K562 (cell line): Measurements from ENCODE around the gene MIEF2. TPM values are rescaled to one million over a fixed set of nuclear protein-coding genes. Genes with fewer than 3 reads are reported as not detected.

Source experiments
- ATAC-seq: fragments of 200-7000 bp; cut with Tn5 transposase; 3 replicates; pipeline ENCODE4 v1.9.1; 2020; ENCODE audit warnings: moderate library complexity
- BruUV-seq: library from RNA; stranded (reverse); fragments of 400-500 nt; replicated peaks from 2 replicates; lab custom pipeline; 2021; lab: Mats Ljungman, UMichigan
- CTCF ChIA-PET: fragments of 300-600 bp; formaldehyde crosslinking; extraction: SDS; loops from one replicate; lab custom pipeline; 2021; ENCODE audit warnings: low intra/inter-chr PET ratio; lab: Yijun Ruan, JAX
- POLR2A ChIA-PET: fragments of 300-600, 350-650 bp; sonication (Branson Sonifier 250); formaldehyde crosslinking; extraction: SDS; loops from one replicate; lab custom pipeline; 2021; ENCODE audit warnings: antibody characterized with exemption, inconsistent platforms; lab: Yijun Ruan, JAX
- DNase-seq, 4 experiments: peaks; one replicate each; pipeline versions ENCODE4 v3.0.0 to v3.0.0-alpha.2; 2011 to 2018; ENCODE audit warnings: low spot score in 3 of 4, mixed read lengths in 3 of 4; ENCODE audit errors: extremely low read depth in 1 of 4
- FAIRE-seq: peaks from 2 replicates; lab custom pipeline; 2011; peaks lifted over from hg19 to GRCh38; lab: Jason Lieb, UNC
- H2AFZ ChIP-seq: 2 replicates; pipeline ENCODE4 v1.6.0; 2011; ENCODE audit warnings: low read depth, low read length, control low read depth, inconsistent platforms
- H3K27ac ChIP-seq: fragments of 200-600 bp; 3 replicates; pipeline ENCODE4 v1.8.0; 2011; ENCODE audit warnings: low read depth, mild to moderate bottlenecking, control low read depth, inconsistent platforms, low read length, moderate library complexity, mixed read lengths; ENCODE audit errors: extremely low read depth
- H3K27me3 ChIP-seq, 2 experiments: fragments of 300-600 bp in 1 of 2; 2 replicates in 1 of 2; 3 replicates in 1 of 2; pipeline versions ENCODE4 v1.6.0 to v1.8.0; 2011; ENCODE audit warnings: inconsistent platforms in 2 of 2, low read length in 2 of 2, mild to moderate bottlenecking in 1 of 2, mixed read lengths in 1 of 2, moderate library complexity in 1 of 2; ENCODE audit not compliant: control insufficient read depth in 2 of 2, insufficient read depth in 2 of 2
- H3K36me3 ChIP-seq: fragments of 300-600 bp; 3 replicates; pipeline ENCODE4 v1.8.0; 2011; ENCODE audit warnings: mild to moderate bottlenecking, low read length, inconsistent platforms; ENCODE audit not compliant: control insufficient read depth, insufficient read depth
- H3K4me1 ChIP-seq, 2 experiments: fragments of 200-600 bp in 1 of 2; replicated peaks in 1 of 2; 2 replicates in 1 of 2; 3 replicates in 1 of 2; pipeline versions ENCODE4 v1.5.1 to v1.8.0; 2011; ENCODE audit warnings: inconsistent platforms in 2 of 2, low read length in 2 of 2, mild to moderate bottlenecking in 1 of 2, mixed read lengths in 1 of 2, moderate library complexity in 1 of 2; ENCODE audit not compliant: control insufficient read depth in 2 of 2, insufficient read depth in 2 of 2
- H3K4me2 ChIP-seq: 2 replicates; pipeline ENCODE4 v1.6.1; 2011; ENCODE audit warnings: low read length, control low read depth, inconsistent platforms, mixed read lengths; ENCODE audit not compliant: insufficient read depth
- H3K4me3 ChIP-seq: fragments of 200-600 bp; sonication (generic), shearing (Covaris generic); 2 replicates; pipeline ENCODE4 v1.5.1; 2016; ENCODE audit warnings: control low read depth, inconsistent platforms
- H3K79me2 ChIP-seq: fragments of 200-600 bp; 3 replicates; pipeline ENCODE4 v1.8.0; 2011; ENCODE audit warnings: low read length, inconsistent platforms; ENCODE audit not compliant: control insufficient read depth, insufficient read depth
- H3K9ac ChIP-seq, 2 experiments: 2 replicates each; pipeline versions ENCODE4 v1.6.0 to v1.6.1; 2011; ENCODE audit warnings: low read depth in 2 of 2, low read length in 2 of 2, control low read depth in 1 of 2, inconsistent platforms in 1 of 2, mild to moderate bottlenecking in 1 of 2, mixed read lengths in 1 of 2; ENCODE audit not compliant: insufficient read depth in 1 of 2
- H3K9me1 ChIP-seq: one replicate; pipeline ENCODE4 v1.6.0; 2011; ENCODE audit warnings: inconsistent platforms, mild to moderate bottlenecking, low read length, moderate library complexity; ENCODE audit not compliant: control insufficient read depth, insufficient read depth
- H3K9me3 ChIP-seq: replicated peaks from 2 replicates; pipeline ENCODE4 v1.5.1; 2011; ENCODE audit warnings: low read depth, low read length, inconsistent platforms; ENCODE audit not compliant: control insufficient read depth, insufficient read depth
- H4K20me1 ChIP-seq: replicated peaks from 2 replicates; pipeline ENCODE4 v1.6.1; 2011; ENCODE audit warnings: low read length, inconsistent platforms, mixed read lengths; ENCODE audit not compliant: control insufficient read depth, insufficient read depth
- ETS2 ChIP-seq: IDR thresholded peaks from 2 replicates; pipeline ENCODE4 v1.6.1; 2016; ENCODE audit warnings: borderline replicate concordance, missing genetic modification characterization, mild to moderate bottlenecking, moderate library complexity, missing compliant biosample characterization; ENCODE audit not compliant: poor library complexity, severe bottlenecking
- WGBS: fragments of 100-300 bp; shearing (Covaris generic); methylation state at CpG from one replicate; pipeline ENCODE4 v1.1.6; 2016; ENCODE audit warnings: low coverage, mixed read lengths; ENCODE audit not compliant: insufficient coverage; ENCODE audit errors: missing lambda C conversion rate; 5-methylcytosine and 5-hydroxymethylcytosine counted together
- in situ Hi-C: fragments of 300-500 bp; cut with MboI; formaldehyde crosslinking; loops from 4 replicates; pipeline ENCODE4 v1.15.0; 2018; ENCODE audit warnings: inconsistent platforms, mixed read lengths
- intact Hi-C: fragments of 100-400 bp; cut with micrococcal nuclease; formaldehyde crosslinking; loops from 2 replicates; pipeline ENCODE4 v1.14.2; 2022
- polyA plus RNA-seq, 8 experiments: library from polyadenylated mRNA; depleted of rRNA in 4 of 8; stranded (reverse) in 5 of 8; unstranded in 3 of 8; fragments of >200 nt; fragmentation: Nextera tagmentation in 2 of 8; fragmentation: Illumina TruSeq in 1 of 8; extraction: Ambion mirVana in 2 of 8; extraction: Trizol in 1 of 8; gene quantifications; 2 replicates each; pipeline versions ENCODE4 v1.2.1 to v1.2.3, GENCODE V29; 2011 to 2014; ENCODE audit warnings: inconsistent platforms in 1 of 8, missing spikeins in 1 of 8
- total RNA-seq, 7 experiments: library from RNA; depleted of rRNA in 6 of 7; stranded (reverse); fragments of >200 nt in 6 of 7; fragmentation: Illumina TruSeq in 2 of 7; extraction: Trizol in 2 of 7; gene quantifications; 2 replicates each; pipeline versions ENCODE4 v1.2.1 to v1.2.3, GENCODE V29; 2011 to 2021; ENCODE audit warnings: low replicate concordance in 1 of 7
- TF ChIP-seq, protein P1 (sequence below): sonication (generic); formaldehyde crosslinking; IDR thresholded peaks from 2 replicates; pipeline ENCODE4 v1.8.0; 2022; ENCODE audit warnings: missing genetic modification reagents, mild to moderate bottlenecking, moderate library complexity, borderline replicate concordance

The MIEF2 gene
- total and polyA plus RNA-seq, 9 of the 15 experiments (the other 6 are each of a cell fraction or from before 2014, with no cell fraction given) = 0.10 to 8.2 (median 2.4) TPM

- H3K27ac ChIP-seq = peak overlapping the region; percentile 48; the same call in 2 of the 3 replicates
- no peak for ATAC-seq
- BruUV-seq = TSS peak; percentile 60
- TF ChIP-seq ETS2 (tag) = no peak
- TF ChIP-seq, protein P1, sequence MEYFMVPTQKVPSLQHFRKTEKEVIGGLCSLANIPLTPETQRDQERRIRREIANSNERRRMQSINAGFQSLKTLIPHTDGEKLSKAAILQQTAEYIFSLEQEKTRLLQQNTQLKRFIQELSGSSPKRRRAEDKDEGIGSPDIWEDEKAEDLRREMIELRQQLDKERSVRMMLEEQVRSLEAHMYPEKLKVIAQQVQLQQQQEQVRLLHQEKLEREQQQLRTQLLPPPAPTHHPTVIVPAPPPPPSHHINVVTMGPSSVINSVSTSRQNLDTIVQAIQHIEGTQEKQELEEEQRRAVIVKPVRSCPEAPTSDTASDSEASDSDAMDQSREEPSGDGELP (CRISPR knock-in tag) = 0 out of 2 replicates have a peak, but pooled peaks have one; percentile 26
- peak overlapping the region; percentile 73 to 92 for H3K9ac ChIP-seq
- H3K79me2 ChIP-seq = peaks cover 8% of the 10 kb centered on the region; the same call in 2 of the 3 replicates
- H3K4me2 ChIP-seq = peak overlapping the region; percentile 85
- ChIA-PET POLR2A (no interaction called here), CTCF (no interaction called here)
- no peaks in the 10 kb centered on the region for H3K36me3 ChIP-seq
- no peaks in the 10 kb centered on the region for H3K9me3 ChIP-seq
- H3K4me1 ChIP-seq = peaks cover 4 to 38% of the 10 kb centered on the region in 2 experiments; a peak in 3 of 5 replicates
- no peaks in the 10 kb centered on the region for H4K20me1 ChIP-seq
- peak overlapping the region; percentile 81 for H2AFZ ChIP-seq
- H3K4me3 ChIP-seq = peak overlapping the region; percentile 65
- in situ Hi-C loops (no loop called here), intact Hi-C loops (no loop called here)
- DNase-seq = no peak
- no peaks in the 10 kb centered on the region for H3K9me1 ChIP-seq
- FAIRE-seq = no peak
- H3K27me3 ChIP-seq = no peaks in the 10 kb centered on the region
- WGBS = 36% methylated on average over 10 of the region's 16 CpGs
Measured at GRCh38 chr17:18226284-18226945, 34.0 kb upstream of the MIEF2 start.
